MM.1S (cell line): ENCODE data around the gene CHST10.

ENCODE experiments used
- CTCF ChIP-seq: fragments of 300-600 bp; sonication (generic); IDR thresholded peaks from 2 replicates; pipeline ENCODE4 v1.5.1; 2016; ENCODE audit warnings: antibody characterized with exemption, low read length, mixed read lengths
- EZH2 ChIP-seq: fragments of 300-600 bp; sonication (generic); optimal IDR thresholded peaks from 2 replicates; pipeline ENCODE3; 2017; ENCODE audit warnings: low read depth, mild to moderate bottlenecking, antibody characterized with exemption, low read length, mixed read lengths
- EZH2phosphoT487 ChIP-seq: fragments of 300-600 bp; sonication (generic); IDR thresholded peaks from 2 replicates; pipeline ENCODE4 v1.6.1; 2018; ENCODE audit warnings: antibody characterized with exemption, low read length

GRCh38 chr2:100429726-100430125, 12.3 kb upstream of the CHST10 start:
- no peak for TF ChIP-seq CTCF
- TF ChIP-seq EZH2phosphoT487 = no peak
- TF ChIP-seq EZH2 = no peak
